Endodermal cell (in vitro differentiated cells): Measurements from ENCODE around the gene DLG2. TPM values are rescaled to one million over a fixed set of nuclear protein-coding genes. Genes with fewer than 3 reads are reported as not detected.

Experiments used
- DNase-seq: peaks from one replicate; pipeline ENCODE4 v3.0.0-alpha.2; 2017
- H3K27ac ChIP-seq: 2 replicates; pipeline ENCODE4 v1.5.1; 2013; ENCODE audit warnings: mild to moderate bottlenecking, low read depth, low read length, moderate library complexity
- H3K27me3 ChIP-seq: 2 replicates; pipeline ENCODE4 v1.6.1; 2013; ENCODE audit warnings: mild to moderate bottlenecking, low read length, moderate library complexity; ENCODE audit not compliant: insufficient read depth, control insufficient read depth, poor library complexity, severe bottlenecking
- H3K36me3 ChIP-seq: 2 replicates; pipeline ENCODE4 v1.7.0; 2013; ENCODE audit warnings: mild to moderate bottlenecking, low read length, moderate library complexity; ENCODE audit not compliant: control insufficient read depth, insufficient read depth
- H3K4me1 ChIP-seq: one replicate; pipeline ENCODE4 v1.7.0; 2013; ENCODE audit warnings: low read length; ENCODE audit not compliant: control insufficient read depth, insufficient read depth
- H3K4me3 ChIP-seq: 2 replicates; pipeline ENCODE4 v1.5.1; 2013; ENCODE audit warnings: mild to moderate bottlenecking, low read length, moderate library complexity
- H3K9ac ChIP-seq: 2 replicates; pipeline ENCODE4 v1.6.1; 2013; ENCODE audit warnings: mild to moderate bottlenecking, low read length, moderate library complexity; ENCODE audit not compliant: poor library complexity, severe bottlenecking; ENCODE audit errors: extremely low read depth
- H3K9me3 ChIP-seq: 2 replicates; pipeline ENCODE4 v1.6.1; 2013; ENCODE audit warnings: mild to moderate bottlenecking, low read length, moderate library complexity; ENCODE audit not compliant: control insufficient read depth
- H3K27ac Mint-ChIP-seq: 2 replicates; pipeline ENCODE4 v1.8.0; 2020; ENCODE audit warnings: mixed read lengths
- H3K27me3 Mint-ChIP-seq: 2 replicates; pipeline ENCODE4 v1.8.0; 2021; ENCODE audit warnings: mild to moderate bottlenecking, mixed read lengths; ENCODE audit not compliant: insufficient read depth
- H3K36me3 Mint-ChIP-seq: 2 replicates; pipeline ENCODE4 v1.8.0; 2020; ENCODE audit warnings: low read depth, mixed read lengths
- H3K4me1 Mint-ChIP-seq: 2 replicates; pipeline ENCODE4 v1.8.0; 2020; ENCODE audit warnings: mixed read lengths
- H3K4me3 Mint-ChIP-seq: 2 replicates; pipeline ENCODE4 v1.8.0; 2020; ENCODE audit warnings: mild to moderate bottlenecking, moderate library complexity, mixed read lengths
- H3K9me3 Mint-ChIP-seq: 2 replicates; pipeline ENCODE4 v1.8.0; 2020; ENCODE audit warnings: mild to moderate bottlenecking, mixed read lengths
- WGBS, 2 experiments: methylation state at CpG; one replicate each; pipeline versions ENCODE4 v1.1.5 to v1.1.7; 2013; ENCODE audit warnings: missing lambda C conversion rate in 2 of 2, mixed read lengths in 1 of 2; ENCODE audit not compliant: insufficient coverage in 1 of 2, insufficient read length in 1 of 2; 5-methylcytosine and 5-hydroxymethylcytosine counted together
- total RNA-seq, 2 donors: library from RNA; stranded (reverse); fragmentation: NEBNext Ultra II Directional in 1 of 2; extraction: Animal tissue kit (Norgen Biotek cat#: 25700) in 1 of 2; gene quantifications; 2 replicates in 1 of 2; 3 replicates in 1 of 2; pipeline ENCODE4 v1.2.1, GENCODE V29; 2021
- TF ChIP-seq, protein P1 (sequence below): fragments of 200-600 bp; sonication (generic); conservative IDR thresholded peaks from 2 replicates; pipeline ENCODE4 v1.5.0; 2021; ENCODE audit warnings: antibody characterized with exemption, mild to moderate bottlenecking

DLG2 gene
- total RNA-seq, 2 donors from 2014 or later = 9.6 to 10.6 TPM

DNA sequence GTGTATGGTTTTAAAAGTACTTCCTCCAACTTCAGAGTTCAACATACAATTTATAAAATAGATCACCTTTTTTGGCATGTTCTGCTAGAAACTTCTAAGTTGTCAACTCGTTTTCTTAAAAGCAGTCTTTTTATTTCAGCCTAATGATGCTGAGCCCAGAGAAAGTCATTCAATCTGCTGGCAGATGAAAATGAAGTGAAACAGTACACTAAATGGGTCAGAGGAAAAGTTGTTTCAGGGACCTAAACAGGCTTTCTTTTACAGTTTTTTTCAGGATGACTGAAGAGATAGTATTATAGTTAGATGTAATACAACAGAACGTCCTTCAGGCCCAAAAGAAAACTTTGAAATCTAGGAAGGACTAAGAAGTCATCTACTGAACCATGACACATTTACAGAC lies 1498.3 kb downstream of the DLG2 start:
- H3K36me3 Mint-ChIP-seq = no peaks in the 10 kb centered on the region
- 67 to 90% methylated on average over 2 of the region's 2 CpGs for WGBS, 2 experiments

GRCh38 chr11:84117394-84117793 lies 1509.8 kb downstream of the DLG2 start:
- Histone ChIP-seq H3K4me1 (peaks cover 23% of the 10 kb centered on the region), H3K36me3 (no peaks in the 10 kb centered on the region), H3K27me3 (no peaks in the 10 kb centered on the region), H3K27ac (no peak overlapping the region), H3K9ac (no peak overlapping the region), H3K4me3 (no peak overlapping the region), H3K9me3 (no peaks in the 10 kb centered on the region)
- Mint-ChIP-seq H3K4me3 (no peak overlapping the region), H3K4me1 (peaks cover 28% of the 10 kb centered on the region), H3K27me3 (peaks cover 4% of the 10 kb centered on the region), H3K36me3 (no peaks in the 10 kb centered on the region), H3K27ac (no peak overlapping the region), H3K9me3 (no peaks in the 10 kb centered on the region)
- no peak for DNase-seq
- TF ChIP-seq, protein P1, sequence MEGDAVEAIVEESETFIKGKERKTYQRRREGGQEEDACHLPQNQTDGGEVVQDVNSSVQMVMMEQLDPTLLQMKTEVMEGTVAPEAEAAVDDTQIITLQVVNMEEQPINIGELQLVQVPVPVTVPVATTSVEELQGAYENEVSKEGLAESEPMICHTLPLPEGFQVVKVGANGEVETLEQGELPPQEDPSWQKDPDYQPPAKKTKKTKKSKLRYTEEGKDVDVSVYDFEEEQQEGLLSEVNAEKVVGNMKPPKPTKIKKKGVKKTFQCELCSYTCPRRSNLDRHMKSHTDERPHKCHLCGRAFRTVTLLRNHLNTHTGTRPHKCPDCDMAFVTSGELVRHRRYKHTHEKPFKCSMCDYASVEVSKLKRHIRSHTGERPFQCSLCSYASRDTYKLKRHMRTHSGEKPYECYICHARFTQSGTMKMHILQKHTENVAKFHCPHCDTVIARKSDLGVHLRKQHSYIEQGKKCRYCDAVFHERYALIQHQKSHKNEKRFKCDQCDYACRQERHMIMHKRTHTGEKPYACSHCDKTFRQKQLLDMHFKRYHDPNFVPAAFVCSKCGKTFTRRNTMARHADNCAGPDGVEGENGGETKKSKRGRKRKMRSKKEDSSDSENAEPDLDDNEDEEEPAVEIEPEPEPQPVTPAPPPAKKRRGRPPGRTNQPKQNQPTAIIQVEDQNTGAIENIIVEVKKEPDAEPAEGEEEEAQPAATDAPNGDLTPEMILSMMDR = no peak
- WGBS, 2 experiments = 56 to 57% methylated on average over 1 of the region's 1 CpG

More for the DNA sequence above, 1498.3 kb downstream of the DLG2 start:
- no peak overlapping the region for H3K9ac ChIP-seq
- H3K4me1 ChIP-seq = no peaks in the 10 kb centered on the region
- no peak for DNase-seq
- no peak overlapping the region for H3K4me3 ChIP-seq
- Mint-ChIP-seq H3K4me1 (peaks cover 9% of the 10 kb centered on the region), H3K27ac (no peak overlapping the region), H3K9me3 (no peaks in the 10 kb centered on the region), H3K4me3 (no peak overlapping the region), H3K27me3 (no peaks in the 10 kb centered on the region)
- no peaks in the 10 kb centered on the region for H3K9me3 ChIP-seq
- no peak overlapping the region for H3K27ac ChIP-seq
- no peaks in the 10 kb centered on the region for H3K36me3 ChIP-seq
- H3K27me3 ChIP-seq = no peaks in the 10 kb centered on the region
- TF ChIP-seq, protein P1 = no peak

DNA sequence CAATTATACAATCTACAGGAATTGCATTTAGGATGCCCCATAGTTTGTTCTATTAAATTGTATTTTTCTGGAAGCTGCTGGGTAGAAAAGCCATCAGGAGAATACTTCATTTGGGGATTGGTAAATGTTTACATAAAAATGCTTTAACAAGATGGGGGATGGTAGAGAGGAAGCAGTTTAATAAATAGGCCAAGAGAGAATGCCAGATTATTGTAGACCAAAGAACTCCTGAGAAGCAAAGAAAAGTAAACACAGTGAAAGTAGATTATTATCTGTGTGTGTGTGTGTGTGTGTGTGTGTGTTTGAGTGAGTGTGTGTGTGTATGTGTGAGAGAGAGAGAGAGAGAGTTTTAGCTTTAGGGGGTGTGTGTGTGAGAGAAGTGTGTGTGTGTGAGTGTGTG lies 1520.6 kb downstream of the DLG2 start:
- Mint-ChIP-seq H3K4me3 (no peak overlapping the region), H3K9me3 (no peaks in the 10 kb centered on the region), H3K4me1 (peaks cover 10% of the 10 kb centered on the region), H3K27ac (no peak overlapping the region), H3K36me3 (no peaks in the 10 kb centered on the region), H3K27me3 (no peaks in the 10 kb centered on the region)
- TF ChIP-seq, protein P1 = no peak
- no peak for DNase-seq
- Histone ChIP-seq H3K36me3 (no peaks in the 10 kb centered on the region), H3K4me3 (no peak overlapping the region), H3K27me3 (peaks cover 51% of the 10 kb centered on the region), H3K9ac (no peak overlapping the region), H3K4me1 (no peaks in the 10 kb centered on the region), H3K27ac (no peak overlapping the region), H3K9me3 (no peaks in the 10 kb centered on the region)
